Sigmoid colon (tissue), 7 donors: ENCODE measurements around the gene CARD9. TPM values are rescaled to one million over a fixed set of nuclear protein-coding genes. Genes with fewer than 3 reads are reported as not detected.

Experiments used
- DNase-seq: peaks from one replicate; pipeline ENCODE4 v3.0.0-alpha.2; 2019
- H3K27ac ChIP-seq, 4 donors: fragments of 200-600 bp; sonication (generic); one replicate each; pipeline ENCODE4 v1.5.1; 2016 to 2019; ENCODE audit warnings: mild to moderate bottlenecking in 1 of 4
- H3K27me3 ChIP-seq, 3 donors: fragments of 200-600 bp; sonication (generic); one replicate each; pipeline ENCODE4 v1.5.1; 2019; ENCODE audit warnings: mild to moderate bottlenecking in 1 of 3
- H3K36me3 ChIP-seq, 4 donors: fragments of 200-600 bp; sonication (generic); one replicate each; pipeline ENCODE4 v1.5.1; 2016 to 2019
- H3K4me1 ChIP-seq, 4 donors: fragments of 200-600 bp; sonication (generic); one replicate each; pipeline ENCODE4 v1.5.1; 2017 to 2019
- H3K4me3 ChIP-seq, 4 donors: fragments of 200-600 bp; sonication (generic); one replicate each; pipeline ENCODE4 v1.5.1; 2017 to 2019; ENCODE audit warnings: mild to moderate bottlenecking in 2 of 4, moderate library complexity in 1 of 4
- H3K9me3 ChIP-seq, 4 donors: fragments of 200-600 bp in 3 of 4; sonication (generic) in 3 of 4; one replicate each; pipeline versions ENCODE4 v1.5.1 to v1.6.1; 2013 to 2019
- CTCF ChIP-seq, 4 experiments: fragments of 450-650 bp in 3 of 4; fragments of 200-600 bp in 1 of 4; IDR thresholded peaks; one replicate each; pipeline ENCODE4 v1.5.1; 2016 to 2019; ENCODE audit warnings: antibody characterized with exemption in 4 of 4, mild to moderate bottlenecking in 3 of 4, moderate library complexity in 2 of 4
- EP300 ChIP-seq, 4 donors: sonication (generic); formaldehyde crosslinking; IDR thresholded peaks; one replicate each; pipeline ENCODE4 v1.6.1; 2017; ENCODE audit warnings: antibody characterized with exemption in 4 of 4
- POLR2A ChIP-seq, 2 donors: fragments of 450-650 bp; IDR thresholded peaks; one replicate each; pipeline ENCODE4 v1.6.1; 2016; ENCODE audit warnings: antibody characterized with exemption in 2 of 2, mild to moderate bottlenecking in 2 of 2, moderate library complexity in 2 of 2
- POLR2AphosphoS5 ChIP-seq, 4 donors: sonication (generic); formaldehyde crosslinking; IDR thresholded peaks; one replicate each; pipeline ENCODE4 v1.6.1; 2017; ENCODE audit warnings: antibody characterized with exemption in 4 of 4
- WGBS, 2 donors: extraction: QIAGEN DNeasy Blood & Tissue Kit; methylation state at CpG; one replicate each; pipeline ENCODE4 v1.1.7; 2013; 5-methylcytosine and 5-hydroxymethylcytosine counted together
- intact Hi-C: fragments of 100-400 bp; cut with DNase I; formaldehyde crosslinking; loops from one replicate; pipeline ENCODE4 v1.15.1; 2023
- polyA plus RNA-seq, 3 donors: library from polyadenylated mRNA; stranded (reverse); fragments of 200-250 nt; gene quantifications; one replicate each; pipeline ENCODE4 v1.2.3, GENCODE V29; 2013
- total RNA-seq, 4 donors: library from RNA; depleted of rRNA; stranded (reverse); fragments of >200 nt; gene quantifications; one replicate each; pipeline ENCODE4 v1.1.0, GENCODE V29; 2016
- donor health status: healthy with polysubstance abuse.
- donor health status: Bipolar disorder and iron deficiency.
- donor health status: healthy.

CARD9 gene
- total and polyA plus RNA-seq, 7 donors = 1.5 to 6.9 (median 2.3) TPM

GRCh38 chr9:136337416-136338395 lies 35.8 kb downstream of the CARD9 start:
- Histone ChIP-seq H3K27me3 (no peaks in the 10 kb centered on the region), H3K27ac (no peak overlapping the region), H3K4me3 (no peak overlapping the region), H3K4me1 (peaks cover 0 to 15% (median 13%) of the 10 kb centered on the region in 4 donors), H3K36me3 (peaks cover 0 to 35% (median 4%) of the 10 kb centered on the region in 4 donors), H3K9me3 (no peaks in the 10 kb centered on the region)
- intact Hi-C loops = no loop called here
- TF ChIP-seq POLR2AphosphoS5 (IDR thresholded peaks at IDR 0.05) (no peak), POLR2A (IDR thresholded peaks at IDR 0.05) (no peak), CTCF (IDR thresholded peaks at IDR 0.05) (no peak), EP300 (IDR thresholded peaks at IDR 0.05) (no peak)
- WGBS, 2 donors = 73 to 88% methylated on average over 43 of the region's 43 CpGs
- no peak for DNase-seq

DNA sequence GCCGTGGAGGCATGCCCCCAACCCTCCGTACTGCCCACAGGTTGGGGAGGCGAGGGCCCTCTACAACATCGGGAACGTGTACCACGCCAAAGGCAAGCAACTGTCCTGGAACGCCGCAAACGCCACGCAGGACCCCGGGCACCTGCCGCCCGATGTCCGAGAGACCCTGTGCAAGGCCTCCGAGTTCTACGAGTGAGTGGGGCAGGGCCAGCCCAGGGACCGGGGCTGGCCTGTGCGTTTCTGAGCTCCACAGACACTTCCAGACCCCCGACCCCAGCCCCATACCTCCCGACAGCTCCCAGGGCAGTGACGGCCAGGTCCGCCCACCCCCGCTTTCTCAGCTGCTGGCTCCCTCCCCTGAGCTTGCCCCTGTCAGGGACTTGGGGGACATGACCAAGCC lies 36.6 kb downstream of the CARD9 start:
- H3K4me1 ChIP-seq = peaks cover 0 to 6% (median 5%) of the 10 kb centered on the region in 4 donors

GRCh38 chr9:136336156-136336870 lies 37.2 kb downstream of the CARD9 start:
- WGBS, 2 donors = 61 to 83% methylated on average over 30 of the region's 30 CpGs

More for the DNA sequence above, 36.6 kb downstream of the CARD9 start:
- H3K36me3 ChIP-seq = peaks cover 0 to 35% (median 4%) of the 10 kb centered on the region in 4 donors
- no peak overlapping the region for H3K27ac ChIP-seq
- no peak for TF ChIP-seq EP300 (IDR thresholded peaks at IDR 0.05)
- intact Hi-C loops = no loop called here
- WGBS, 2 donors = 80 to 95% methylated on average over 23 of the region's 23 CpGs
- H3K9me3 ChIP-seq = no peaks in the 10 kb centered on the region
- DNase-seq = no peak
- H3K27me3 ChIP-seq = no peaks in the 10 kb centered on the region
- H3K4me3 ChIP-seq = no peak overlapping the region

GRCh38 chr9:136335296-136336155 lies 37.9 kb downstream of the CARD9 start:
- H3K36me3 ChIP-seq = peaks cover 0 to 30% (median 4%) of the 10 kb centered on the region in 4 donors
- TF ChIP-seq EP300 (IDR thresholded peaks at IDR 0.05) (no peak), POLR2A (IDR thresholded peaks at IDR 0.05) (no peak), POLR2AphosphoS5 (IDR thresholded peaks at IDR 0.05) (no peak), CTCF (IDR thresholded peaks at IDR 0.05) (no peak)
- no peak for DNase-seq
- WGBS, 2 donors = 73 to 88% methylated on average over 26 of the region's 26 CpGs
- no peaks in the 10 kb centered on the region for H3K9me3 ChIP-seq
- peaks cover 0 to 4% (median 0%) of the 10 kb centered on the region in 4 donors for H3K4me1 ChIP-seq
- H3K27ac ChIP-seq = no peak overlapping the region
- intact Hi-C loops = no loop called here
- H3K4me3 ChIP-seq = no peak overlapping the region
- no peaks in the 10 kb centered on the region for H3K27me3 ChIP-seq

More at GRCh38 chr9:136336156-136336870, 37.2 kb downstream of the CARD9 start:
- no peak for DNase-seq
- intact Hi-C loops = no loop called here
- Histone ChIP-seq H3K9me3 (no peaks in the 10 kb centered on the region), H3K27me3 (no peaks in the 10 kb centered on the region), H3K4me3 (no peak overlapping the region), H3K27ac (no peak overlapping the region), H3K4me1 (peaks cover 0 to 4% (median 0%) of the 10 kb centered on the region in 4 donors), H3K36me3 (peaks cover 0 to 35% (median 4%) of the 10 kb centered on the region in 4 donors)
- TF ChIP-seq EP300 (IDR thresholded peaks at IDR 0.05) (no peak), POLR2A (IDR thresholded peaks at IDR 0.05) (no peak), CTCF (IDR thresholded peaks at IDR 0.05) (no peak), POLR2AphosphoS5 (IDR thresholded peaks at IDR 0.05) (no peak)
